Measurements from ENCODE around the gene NPAS4. TPM values are rescaled to one million over a fixed set of nuclear protein-coding genes. Genes with fewer than 3 reads are reported as not detected.

NPAS4 gene
- total RNA-seq, 1 experiment from 2014 or later = 1.6 TPM

- Histone ChIP-seq H3K79me2 (ENCODE audit: insufficient read depth, low read length) (no peaks in the 10 kb centered on the region), H2BK120ac (ENCODE audit: low read depth, low read length, poor library complexity, severe bottlenecking) (no peak overlapping the region), H4K91ac (ENCODE audit: insufficient read length, low read depth, low read length) (no peak overlapping the region), H3T11ph (ENCODE audit: low read length) (no peak overlapping the region), H2AK5ac (ENCODE audit: insufficient read length, low read length) (no peak overlapping the region), H3K9ac (ENCODE audit: extremely low read depth, insufficient read length, low read length) (no peak overlapping the region), H4K8ac (replicated peaks; ENCODE audit: insufficient read length, low read depth, low read length) (no peak overlapping the region), H3K23me2 (ENCODE audit: insufficient read length, low read depth, low read length, poor library complexity, severe bottlenecking) (peaks cover 3% of the 10 kb centered on the region), H3K27ac (ENCODE audit: insufficient read length, low read depth, low read length) (peak overlapping the region; percentile 14), H2AFZ (ENCODE audit: low read length) (no peak overlapping the region), H3K27me3 (ENCODE audit: insufficient read depth, low read length) (peaks cover 6% of the 10 kb centered on the region; the same call in 1 of the 2 replicates), H2BK15ac (ENCODE audit: low read depth, low read length) (no peak overlapping the region), H3K79me1 (ENCODE audit: insufficient read depth, low read depth, low read length, poor library complexity, severe bottlenecking) (no peaks in the 10 kb centered on the region), H3K4me1 (ENCODE audit: insufficient read depth, low read length) (peaks cover 20% of the 10 kb centered on the region), H3K56ac (ENCODE audit: insufficient read length, low read depth, low read length) (no peak overlapping the region), H2BK20ac (ENCODE audit: low read depth, low read length, poor library complexity, severe bottlenecking) (no peak overlapping the region), H2BK12ac (ENCODE audit: insufficient read length, low read depth, low read length) (no peak overlapping the region), H3K23ac (ENCODE audit: insufficient read length, low read depth, low read length) (no peak overlapping the region), H3K14ac (ENCODE audit: insufficient read depth, low read length) (0 out of 2 replicates have a peak overlapping the region, but pooled peaks have one; percentile 39), H4K20me1 (ENCODE audit: control insufficient read depth, insufficient read depth, insufficient read length) (no peaks in the 10 kb centered on the region), H4K5ac (ENCODE audit: insufficient read length, low read depth, low read length) (no peak overlapping the region), H2BK5ac (ENCODE audit: insufficient read length, low read length) (no peak overlapping the region), H3K18ac (ENCODE audit: insufficient read length, low read depth, low read length) (peak overlapping the region; percentile 70), H3K9me3 (ENCODE audit: control insufficient read depth, low read depth, low read length) (no peaks in the 10 kb centered on the region), H3K4me2 (ENCODE audit: insufficient read depth, insufficient read length, low read length) (peak overlapping the region; percentile 27), H3K4ac (ENCODE audit: low read depth, low read length) (no peak overlapping the region)
- Mint-ChIP-seq H3K4me1 (peaks cover 67 to 71% of the 10 kb centered on the region in 2 experiments), H3K36me3 (ENCODE audit: insufficient read depth in 1 of 3, low read depth in 3 of 3) (no peaks in the 10 kb centered on the region), H3K9me3 (no peaks in the 10 kb centered on the region; a peak in 1 of 5 replicates), H3K4me3 (peak overlapping the region; percentile 34 to 52; a peak in 4 of 5 replicates), H3K27me3 (ENCODE audit: low read depth) (peaks cover 13% of the 10 kb centered on the region), H3K27ac (peak overlapping the region; percentile 42 to 97 (median 93); a peak in 5 of 7 replicates)
- WGBS (ENCODE audit: extremely low coverage, insufficient read length, low lambda C conversion rate) = no CpG with 5 or more reads among the region's 12 CpGs
- DNase-seq = peak; percentile 70
- no peak for TF ChIP-seq CTCF (conservative IDR thresholded peaks at IDR 0.05)
Measured at GRCh38 chr11:66414120-66414934, 6.5 kb upstream of the NPAS4 start.
